IMR-90 (cell line): ENCODE results near the gene CHMP4B. TPM values are rescaled to one million over a fixed set of nuclear protein-coding genes. Genes with fewer than 3 reads are reported as not detected.

Source experiments
- ATAC-seq: fragments of 200-7000 bp; cut with Tn5 transposase; 2 replicates; pipeline ENCODE4 v1.9.1; 2020; ENCODE audit warnings: low read depth, mild to moderate bottlenecking, moderate library complexity
- BruUV-seq: library from RNA; stranded (reverse); fragments of 400-500 nt; replicated peaks from 2 replicates; lab custom pipeline; 2021; lab: Mats Ljungman, UMichigan
- CTCF ChIA-PET: fragments of 300-600 bp; formaldehyde crosslinking; extraction: SDS; loops from one replicate; lab custom pipeline; 2021; ENCODE audit warnings: antibody characterized with exemption; lab: Yijun Ruan, JAX
- POLR2A ChIA-PET: fragments of 300-600 bp; sonication (Branson Sonifier 250); formaldehyde crosslinking; loops from one replicate; lab custom pipeline; 2022; ENCODE audit warnings: antibody characterized with exemption; ENCODE audit not compliant: unreplicated experiment; lab: Charles Lee
- DNase-seq: peaks from one replicate; pipeline ENCODE4 v3.0.0; 2013
- H2AFZ ChIP-seq: replicated peaks from 2 replicates; pipeline ENCODE3; 2013; ENCODE audit warnings: low read length, mild to moderate bottlenecking; ENCODE audit not compliant: poor library complexity
- H2AK5ac ChIP-seq: 2 replicates; pipeline ENCODE4 v1.6.1; 2013; ENCODE audit warnings: low read depth, low read length, inconsistent platforms
- H2AK9ac ChIP-seq: replicated peaks from 2 replicates; pipeline ENCODE3; 2013; ENCODE audit warnings: mild to moderate bottlenecking, low read depth, low read length, moderate library complexity; ENCODE audit not compliant: poor library complexity
- H2BK120ac ChIP-seq: 2 replicates; pipeline ENCODE4 v1.6.1; 2013; ENCODE audit warnings: low read depth, low read length, inconsistent platforms
- H2BK15ac ChIP-seq: 3 replicates; pipeline ENCODE4 v1.6.1; 2013; ENCODE audit warnings: low read depth, low read length, inconsistent platforms
- H2BK20ac ChIP-seq: 2 replicates; pipeline ENCODE4 v1.6.1; 2013; ENCODE audit warnings: low read depth, mild to moderate bottlenecking, inconsistent platforms, low read length, moderate library complexity
- H2BK5ac ChIP-seq: 2 replicates; pipeline ENCODE4 v1.6.1; 2013; ENCODE audit warnings: mild to moderate bottlenecking, low read depth, low read length, inconsistent platforms; ENCODE audit not compliant: poor library complexity, severe bottlenecking
- H3K14ac ChIP-seq: replicated peaks from 2 replicates; pipeline ENCODE4 v1.6.1; 2013; ENCODE audit warnings: low read depth, low read length, inconsistent platforms
- H3K18ac ChIP-seq: 2 replicates; pipeline ENCODE4 v1.6.1; 2013; ENCODE audit warnings: low read depth, low read length, control low read depth
- H3K23ac ChIP-seq: 2 replicates; pipeline ENCODE4 v1.6.1; 2013; ENCODE audit warnings: low read depth, low read length, inconsistent platforms
- H3K27ac ChIP-seq: 2 replicates; pipeline ENCODE4 v1.5.1; 2013; ENCODE audit warnings: mild to moderate bottlenecking, control low read depth, low read length; ENCODE audit not compliant: insufficient read depth
- H3K27me3 ChIP-seq: 2 replicates; pipeline ENCODE4 v1.6.1; 2013; ENCODE audit warnings: low read length; ENCODE audit not compliant: control insufficient read depth, insufficient read depth
- H3K36me3 ChIP-seq: 2 replicates; pipeline ENCODE4 v1.6.1; 2013; ENCODE audit warnings: low read length, mixed read lengths; ENCODE audit not compliant: control insufficient read depth, insufficient read depth
- H3K4ac ChIP-seq: 2 replicates; pipeline ENCODE4 v1.6.1; 2013; ENCODE audit warnings: low read depth, low read length, inconsistent platforms
- H3K4me1 ChIP-seq: 2 replicates; pipeline ENCODE4 v1.6.1; 2013; ENCODE audit warnings: low read length, mixed read lengths; ENCODE audit not compliant: control insufficient read depth, insufficient read depth
- H3K4me2 ChIP-seq: 2 replicates; pipeline ENCODE4 v1.6.1; 2013; ENCODE audit warnings: low read depth, mild to moderate bottlenecking, control low read depth, low read length, moderate library complexity
- H3K4me3 ChIP-seq: 2 replicates; pipeline ENCODE4 v1.5.1; 2013; ENCODE audit warnings: low read depth, mild to moderate bottlenecking, control low read depth, low read length, moderate library complexity; ENCODE audit not compliant: insufficient read depth
- H3K56ac ChIP-seq: 2 replicates; pipeline ENCODE4 v1.6.1; 2013; ENCODE audit warnings: low read length, inconsistent platforms; ENCODE audit not compliant: insufficient read depth; ENCODE audit errors: extremely low read depth
- H3K79me1 ChIP-seq, 2 experiments: 2 replicates each; pipeline ENCODE4 v1.6.1; 2013; ENCODE audit warnings: low read length in 2 of 2, inconsistent platforms in 1 of 2, low read depth in 1 of 2
- H3K9ac ChIP-seq: 2 replicates; pipeline ENCODE4 v1.6.1; 2013; ENCODE audit warnings: low read depth, low read length, control low read depth
- H3K9me1 ChIP-seq: 2 replicates; pipeline ENCODE4 v1.6.1; 2013; ENCODE audit warnings: low read length, inconsistent platforms; ENCODE audit not compliant: insufficient read depth
- H3K9me3 ChIP-seq: 2 replicates; pipeline ENCODE4 v1.6.1; 2013; ENCODE audit warnings: low read length; ENCODE audit not compliant: control insufficient read depth, insufficient read depth
- H4K20me1 ChIP-seq: 2 replicates; pipeline ENCODE4 v1.6.1; 2013; ENCODE audit warnings: low read length, inconsistent platforms; ENCODE audit not compliant: insufficient read depth
- H4K5ac ChIP-seq: 2 replicates; pipeline ENCODE4 v1.6.1; 2013; ENCODE audit warnings: mild to moderate bottlenecking, low read depth, low read length, control low read depth
- H4K8ac ChIP-seq, 2 experiments: 2 replicates each; pipeline ENCODE4 v1.6.1; 2013; ENCODE audit warnings: low read depth in 2 of 2, low read length in 2 of 2, control low read depth in 1 of 2, inconsistent platforms in 1 of 2
- H4K91ac ChIP-seq: 2 replicates; pipeline ENCODE4 v1.6.1; 2013; ENCODE audit warnings: low read depth, low read length, inconsistent platforms; ENCODE audit not compliant: insufficient read depth
- BHLHE40 ChIP-seq: fragments of 150-350 bp; IDR thresholded peaks from 2 replicates; pipeline ENCODE4 v1.6.1; 2016; ENCODE audit warnings: mild to moderate bottlenecking, low read depth, low read length
- RAD21 ChIP-seq: IDR thresholded peaks from 2 replicates; pipeline ENCODE4 v1.6.1; 2012; ENCODE audit warnings: low read length, improper control_type of control experiment
- WGBS, 2 experiments: methylation state at CpG; one replicate each; pipeline versions ENCODE4 v1.1.5 to v1.1.7; 2013; ENCODE audit warnings: missing lambda C conversion rate in 2 of 2; ENCODE audit not compliant: insufficient read length in 1 of 2; ENCODE audit errors: extremely low coverage in 2 of 2; 5-methylcytosine and 5-hydroxymethylcytosine counted together
- dilution Hi-C: fragments of 300-500 bp; cut with HindIII; formaldehyde crosslinking; loops from one replicate; pipeline ENCODE4 v1.14.3; 2018; ENCODE audit warnings: low sequenced_read_pairs; ENCODE audit not compliant: unreplicated experiment
- in situ Hi-C: fragments of 300-500 bp; cut with MboI; formaldehyde crosslinking; loops from 3 replicates; pipeline ENCODE4 v1.14.3; 2019; ENCODE audit warnings: low sequenced_read_pairs, inconsistent platforms, mixed read lengths
- intact Hi-C: fragments of 100-400 bp; cut with micrococcal nuclease; formaldehyde crosslinking; loops from 2 replicates; pipeline ENCODE4 v1.10.0; 2022
- polyA plus RNA-seq, 3 experiments: library from polyadenylated mRNA; depleted of rRNA; stranded (reverse); fragments of >200 nt; gene quantifications; 2 replicates each; pipeline ENCODE4 v1.2.3, GENCODE V29; 2012; ENCODE audit warnings: low replicate concordance in 1 of 3
- total RNA-seq: library from RNA; depleted of rRNA; stranded (reverse); fragments of >200 nt; gene quantifications from 2 replicates; pipeline ENCODE4 v1.2.3, GENCODE V29; 2012

Gene CHMP4B
- total and polyA plus RNA-seq, 2 of the 4 experiments (the other 2 are of a cell fraction), result 30.3 to 94.8 TPM

DNA sequence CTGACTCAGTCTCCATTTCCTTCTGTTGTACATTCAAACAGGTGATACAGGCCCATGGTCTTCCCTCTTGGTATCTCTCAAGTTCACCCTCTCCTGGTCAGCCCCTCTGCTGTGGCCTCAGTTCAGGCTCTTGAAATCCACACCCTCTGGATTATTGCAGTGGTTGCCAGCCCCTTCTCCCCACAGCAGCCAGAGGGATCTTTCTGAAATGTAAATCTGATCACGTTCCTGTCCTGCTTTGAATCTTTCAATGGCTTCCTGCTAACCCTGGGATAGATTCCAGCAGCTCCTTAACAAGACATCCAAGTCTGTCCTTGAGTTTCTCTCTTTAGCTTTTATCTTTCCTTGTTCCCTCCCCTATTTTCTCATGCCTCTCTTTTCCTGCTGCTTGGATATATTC is 22.2 kb downstream of the CHMP4B start:
- Histone ChIP-seq H3K4ac (no peak overlapping the region), H2BK5ac (no peak overlapping the region), H4K20me1 (peaks cover 91% of the 10 kb centered on the region), H2BK15ac (no peak overlapping the region), H4K5ac (no peak overlapping the region), H2AK9ac (no peak overlapping the region), H3K27me3 (no peaks in the 10 kb centered on the region), H2AFZ (no peak overlapping the region), H3K4me3 (no peak overlapping the region), H3K9me3 (no peaks in the 10 kb centered on the region), H3K23ac (no peak overlapping the region), H4K91ac (no peak overlapping the region), H2BK20ac (no peak overlapping the region), H3K4me1 (peaks cover 16% of the 10 kb centered on the region), H3K56ac (no peak overlapping the region), H3K18ac (no peak overlapping the region), H3K9ac (no peak overlapping the region), H4K8ac (no peak overlapping the region), H3K79me1 (peaks cover 52 to 90% of the 10 kb centered on the region in 2 experiments), H2AK5ac (no peak overlapping the region), H3K14ac (no peak overlapping the region), H3K27ac (no peak overlapping the region), H3K9me1 (peaks cover 34% of the 10 kb centered on the region), H3K4me2 (no peak overlapping the region), H2BK120ac (no peak overlapping the region), H3K36me3 (no peaks in the 10 kb centered on the region)
- POLR2A ChIA-PET, result no interaction called here
- ATAC-seq (no peak), DNase-seq (no peak)
- intact Hi-C loops (no loop called here), dilution Hi-C loops (no loop called here), in situ Hi-C loops (no loop called here)
- no TSS peak for BruUV-seq
- CTCF ChIA-PET, result no interaction called here
- WGBS, 2 experiments, result no CpG with 5 or more reads among the region's 1 CpG
- TF ChIP-seq BHLHE40 (no peak), RAD21 (no peak)
